Measurements from ENCODE around the gene IFT81.

Gene IFT81

GRCh38 chr12:110156766-110157165, 32.6 kb downstream of the IFT81 start:
- no peak for DNase-seq (ENCODE audit: low spot score)

DNA sequence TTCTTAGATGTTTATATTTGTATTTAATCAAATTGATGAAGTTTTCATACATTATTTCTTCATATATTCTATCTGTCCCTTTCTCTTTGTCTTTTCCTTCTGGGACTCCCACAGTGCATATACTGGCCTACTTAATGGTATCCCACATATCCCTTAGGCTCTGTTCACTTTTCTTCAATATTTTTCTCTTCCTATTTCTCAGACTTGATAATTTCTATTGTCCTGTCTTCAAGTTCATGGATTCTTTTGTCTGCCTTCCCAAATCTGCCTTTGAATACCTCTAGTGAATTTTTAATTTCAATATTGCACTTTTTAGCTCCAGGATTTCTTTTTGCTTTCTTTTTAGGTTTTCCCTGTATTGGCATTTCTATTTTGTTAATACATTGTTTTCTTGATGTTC, 33.4 kb downstream of the IFT81 start:
- DNase-seq (ENCODE audit: low spot score), result no peak

DNA sequence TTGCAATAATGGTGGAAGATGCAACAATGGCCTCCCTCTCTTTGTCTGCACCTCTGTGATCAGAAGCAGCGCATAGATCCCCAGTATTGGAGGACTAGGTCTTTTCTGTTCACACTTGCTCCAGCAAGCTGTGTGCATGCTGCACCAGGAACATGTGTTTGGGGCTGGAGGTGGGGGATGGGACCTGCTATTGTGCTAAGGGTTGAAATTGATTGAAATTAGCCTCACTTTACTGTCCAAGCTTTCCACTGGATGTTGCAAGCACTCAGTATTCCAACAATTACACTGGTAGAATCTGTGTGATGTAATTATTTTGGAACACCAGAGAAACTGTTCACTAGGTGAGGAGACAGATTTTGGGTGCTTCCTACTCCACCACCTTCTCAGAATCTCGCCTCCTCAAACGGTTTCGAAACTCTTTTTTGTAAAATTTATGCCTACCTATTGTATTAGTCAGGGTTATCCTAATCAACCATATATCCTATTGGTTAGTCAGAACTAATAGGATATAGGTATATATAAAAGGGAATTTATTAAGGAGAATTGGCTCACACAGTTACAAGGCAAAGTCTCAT, 35.6 kb downstream of the IFT81 start:
- DNase-seq (ENCODE audit: low spot score), result no peak

DNA sequence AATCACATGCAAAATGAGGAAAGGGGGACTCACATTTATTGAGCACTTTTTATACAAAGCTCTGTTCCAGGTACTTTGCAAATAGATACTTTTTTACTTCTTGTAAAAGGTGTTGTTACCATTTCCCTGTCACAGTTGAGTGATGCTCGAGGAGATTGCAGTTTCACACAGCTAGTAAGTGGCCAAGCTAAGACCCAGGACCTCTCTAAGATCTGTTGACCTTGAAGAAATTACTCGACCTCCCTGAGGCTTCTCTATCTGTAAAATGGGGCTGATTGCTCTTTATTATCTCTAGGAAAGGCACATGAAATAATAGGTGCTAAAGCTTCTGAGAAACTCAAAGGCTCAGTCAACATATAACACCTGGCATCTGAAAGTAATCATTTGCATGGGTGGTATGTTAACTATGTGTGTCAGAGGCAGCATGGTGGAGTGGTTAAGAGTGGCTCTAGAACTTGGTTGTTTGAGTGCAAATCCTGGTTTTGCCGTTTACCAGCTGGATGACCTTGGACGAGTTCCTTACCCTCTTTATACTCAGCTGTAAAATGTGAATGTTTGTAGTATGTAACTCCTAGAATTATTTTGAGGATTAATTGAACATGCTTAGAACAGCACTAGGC, 41.5 kb downstream of the IFT81 start:
- DNase-seq (ENCODE audit: low spot score), result no peak

GRCh38 chr12:110168732-110169455, 44.7 kb downstream of the IFT81 start:
- DNase-seq (ENCODE audit: low spot score), result no peak

- DNase-seq (ENCODE audit: low spot score), result peak; percentile 26
Measured at GRCh38 chr12:110170535-110171185, 46.5 kb downstream of the IFT81 start.

GRCh38 chr12:110171186-110171538, 47.0 kb downstream of the IFT81 start:
- DNase-seq (ENCODE audit: low spot score), result no peak

DNA sequence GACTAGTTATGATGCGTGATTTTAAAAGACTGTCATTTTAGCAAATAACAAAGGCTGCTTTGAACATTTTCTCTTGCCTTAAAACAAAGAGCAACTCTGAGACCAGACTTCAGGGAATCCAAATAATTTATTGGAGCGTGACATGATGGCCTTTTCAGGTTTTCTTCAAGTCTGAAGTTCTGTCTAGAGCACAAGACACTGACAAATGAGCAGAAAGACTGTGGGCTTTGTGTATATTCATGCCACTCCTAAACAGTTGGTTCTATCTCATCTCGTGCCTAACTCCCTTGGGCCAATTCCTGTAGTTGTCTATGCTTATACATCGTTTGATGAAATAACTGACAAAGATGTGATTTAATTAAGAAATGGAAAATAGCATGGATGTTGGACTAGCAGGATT, 47.5 kb downstream of the IFT81 start:
- peak; percentile 68 for DNase-seq (ENCODE audit: low spot score)

- no peak for DNase-seq (ENCODE audit: low spot score)
Measured at GRCh38 chr12:110174373-110174996, 50.3 kb downstream of the IFT81 start.

GRCh38 chr12:110175201-110175600, 51.0 kb downstream of the IFT81 start:
- no peak for DNase-seq (ENCODE audit: low spot score)

DNA sequence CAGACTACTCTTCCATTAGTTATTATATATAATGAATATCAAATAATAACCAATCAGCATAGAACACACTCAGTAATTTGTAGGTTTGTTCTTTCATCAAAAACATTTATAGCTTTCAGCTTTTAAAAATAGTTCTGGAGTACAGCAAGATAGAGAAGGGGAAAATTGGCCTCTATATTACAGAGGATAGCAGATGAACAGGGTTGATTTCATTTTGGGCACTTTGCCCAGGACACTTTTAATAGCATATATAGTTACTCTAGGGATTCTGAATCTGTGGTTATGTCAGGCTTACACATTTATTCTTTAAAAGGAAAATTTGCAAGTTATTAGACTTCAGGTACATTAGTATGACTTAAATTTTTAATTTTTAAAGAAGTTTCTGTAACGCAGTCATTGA, 52.6 kb downstream of the IFT81 start:
- DNase-seq (ENCODE audit: low spot score), result no peak

- DNase-seq (ENCODE audit: low spot score), result no peak
Measured at GRCh38 chr12:110179291-110179690, 55.1 kb downstream of the IFT81 start.

- no peak for DNase-seq (ENCODE audit: low spot score)
Measured at GRCh38 chr12:110180591-110181005, 56.4 kb downstream of the IFT81 start.

GRCh38 chr12:110182281-110182680, 58.1 kb downstream of the IFT81 start:
- DNase-seq (ENCODE audit: low spot score), result no peak

DNA sequence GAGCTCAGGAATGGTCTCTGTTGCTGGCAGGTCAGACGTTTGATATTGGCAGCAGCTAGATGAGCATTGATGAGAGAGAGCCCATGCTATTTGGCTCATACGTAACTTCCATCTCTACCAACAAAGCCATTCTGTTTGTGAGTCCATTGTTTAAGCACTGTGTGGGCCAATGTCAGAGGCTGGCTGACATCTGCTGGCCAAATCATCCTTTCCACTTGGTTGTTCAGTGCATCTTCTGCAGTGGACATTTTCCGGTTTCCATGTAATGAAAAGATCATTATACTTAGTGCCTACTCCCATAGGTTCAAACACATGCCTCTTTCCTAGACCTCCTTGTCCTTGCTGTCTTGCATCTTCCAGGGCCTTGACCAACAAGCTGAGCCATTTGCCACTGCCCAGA, 59.2 kb downstream of the IFT81 start:
- DNase-seq (ENCODE audit: low spot score), result peak; percentile 44

DNA sequence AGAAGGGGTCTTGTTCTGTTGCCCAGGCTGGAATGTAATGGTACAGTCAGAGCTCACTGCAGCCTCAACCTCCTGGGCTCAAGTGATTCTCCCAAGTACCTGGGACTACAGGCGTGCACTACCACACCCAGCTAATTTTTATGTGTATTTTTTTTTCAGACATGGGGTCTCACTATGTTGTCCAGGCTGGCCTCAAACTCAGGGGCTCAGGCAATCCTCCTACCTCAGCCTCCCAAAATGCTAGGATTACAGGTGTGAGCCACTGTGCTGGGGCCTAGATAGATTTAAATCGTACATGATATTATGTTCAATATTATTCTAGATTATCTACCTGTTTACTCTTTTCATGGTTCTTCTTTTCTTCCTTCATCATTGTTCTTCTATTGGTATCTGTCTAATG, 61.5 kb downstream of the IFT81 start:
- no peak for DNase-seq (ENCODE audit: low spot score)

DNA sequence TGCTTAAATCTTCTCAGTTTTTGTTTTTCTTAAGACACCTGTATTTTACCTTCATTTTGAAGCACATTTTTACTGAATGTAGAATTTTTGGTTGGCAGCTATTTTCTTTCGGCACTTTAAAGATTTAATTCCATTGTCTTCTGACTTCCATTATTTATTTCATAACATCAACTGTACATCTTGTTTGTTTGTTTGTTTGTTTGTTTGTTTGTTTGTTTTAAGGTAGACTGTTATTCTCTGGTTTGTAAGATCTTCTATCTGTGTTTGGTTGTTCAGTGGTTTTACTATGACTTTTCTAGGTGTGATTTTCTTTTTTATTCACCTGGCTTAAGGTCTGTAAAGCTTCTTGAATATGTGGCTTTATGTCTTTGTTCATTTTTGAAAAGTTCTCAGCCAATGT, 61.9 kb downstream of the IFT81 start:
- DNase-seq (ENCODE audit: low spot score), result no peak

DNA sequence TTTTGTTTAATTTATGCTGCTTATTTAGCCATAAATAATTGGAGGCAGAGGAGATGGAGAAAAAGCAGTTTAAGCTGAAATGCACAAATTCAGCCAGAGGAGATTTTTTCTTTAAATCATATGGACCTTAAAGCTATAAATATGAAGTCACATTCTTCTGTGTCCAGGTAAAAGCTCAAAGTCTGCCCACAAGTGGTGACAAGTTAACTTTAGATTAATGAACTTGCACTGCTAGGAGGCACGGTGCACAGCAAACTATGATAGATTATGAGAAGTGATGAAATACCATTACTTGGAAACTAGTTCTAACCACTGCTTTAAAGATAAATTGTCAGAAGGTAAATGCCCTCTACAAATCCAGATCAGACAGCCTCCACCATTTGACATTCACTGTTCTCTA, 69.0 kb downstream of the IFT81 start:
- DNase-seq (ENCODE audit: low spot score), result no peak

- DNase-seq (ENCODE audit: low spot score), result no peak
Measured at GRCh38 chr12:110197003-110197402, 72.8 kb downstream of the IFT81 start.

DNA sequence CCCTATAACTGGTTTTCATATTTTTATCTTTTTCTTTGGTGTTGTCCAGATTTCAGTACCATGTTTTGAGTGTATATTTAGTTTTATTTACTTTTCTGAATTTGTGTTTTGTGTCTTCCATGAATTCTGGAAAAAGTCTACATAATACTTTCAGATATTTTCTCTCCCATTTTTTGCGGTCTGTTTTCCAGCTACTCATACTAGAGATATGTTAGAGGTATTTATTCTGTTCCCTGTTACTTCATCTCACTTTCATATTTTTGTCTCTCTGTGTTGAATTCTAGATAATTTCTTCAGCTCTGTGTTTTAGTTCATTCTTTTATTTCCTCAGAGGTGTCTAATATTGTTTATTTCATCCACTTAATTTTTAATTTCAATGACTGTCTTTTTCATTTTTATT, 74.2 kb downstream of the IFT81 start:
- DNase-seq (ENCODE audit: low spot score), result no peak

GRCh38 chr12:110199339-110200123, 75.4 kb downstream of the IFT81 start:
- DNase-seq (ENCODE audit: low spot score), result peak; percentile 66

DNA sequence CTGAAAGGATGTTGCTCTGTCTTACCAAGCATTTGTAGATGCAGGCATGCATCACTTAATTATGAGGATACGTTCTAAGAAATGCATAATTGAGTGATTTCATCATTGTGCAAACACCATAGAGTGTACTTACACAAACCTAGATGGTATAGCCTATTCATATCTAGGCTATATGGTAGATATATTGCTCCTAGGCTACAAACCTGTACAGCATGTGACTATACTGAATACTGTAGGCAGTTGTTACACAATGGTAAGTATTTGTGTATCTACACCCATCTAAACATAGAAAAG, 75.9 kb downstream of the IFT81 start:
- DNase-seq (ENCODE audit: low spot score), result no peak

Data from COLO829 (cell line).